OCI-LY7 (cell line): ENCODE data around the gene TNP2.

Source experiments
- EZH2phosphoT487 ChIP-seq: fragments of 200-600 bp; sonication (generic); IDR thresholded peaks from 2 replicates; pipeline ENCODE4 v1.6.1; 2018; ENCODE audit warnings: low read depth, borderline replicate concordance, mild to moderate bottlenecking, mixed run types, antibody characterized with exemption, low read length, moderate library complexity, mixed read lengths
- TF ChIP-seq, protein P1 (sequence below): fragments of 200-600 bp; sonication (generic); conservative IDR thresholded peaks from 2 replicates; pipeline ENCODE4 v1.5.1; 2014; ENCODE audit warnings: mild to moderate bottlenecking, antibody characterized with exemption, low read length, moderate library complexity, mixed read lengths

DNA sequence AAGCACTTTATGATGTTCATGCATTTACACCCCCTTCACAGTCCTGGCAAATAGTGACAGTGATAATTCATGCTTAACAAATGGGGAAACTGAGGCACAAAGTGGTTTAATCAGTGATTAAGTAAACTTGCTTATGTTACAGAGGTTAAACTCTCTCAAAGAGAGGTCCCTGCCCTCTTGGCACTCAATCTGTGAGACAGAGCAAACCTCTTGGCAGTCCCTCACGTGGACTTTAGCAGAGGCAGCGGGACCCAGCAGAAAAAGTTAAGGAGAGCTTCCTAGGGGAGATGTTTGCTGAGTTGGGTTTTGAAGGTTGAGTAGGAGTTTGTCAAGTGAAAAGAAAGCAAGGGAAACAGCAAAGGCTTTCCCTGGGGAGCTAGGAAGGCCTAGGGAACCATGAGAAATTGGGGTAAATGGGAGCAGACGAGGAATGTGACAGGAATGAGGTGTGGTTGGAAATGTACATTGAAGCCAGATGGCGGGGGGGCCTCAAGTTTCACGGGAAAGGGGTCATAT, 23.8 kb downstream of the TNP2 start:
- TF ChIP-seq, protein P1, sequence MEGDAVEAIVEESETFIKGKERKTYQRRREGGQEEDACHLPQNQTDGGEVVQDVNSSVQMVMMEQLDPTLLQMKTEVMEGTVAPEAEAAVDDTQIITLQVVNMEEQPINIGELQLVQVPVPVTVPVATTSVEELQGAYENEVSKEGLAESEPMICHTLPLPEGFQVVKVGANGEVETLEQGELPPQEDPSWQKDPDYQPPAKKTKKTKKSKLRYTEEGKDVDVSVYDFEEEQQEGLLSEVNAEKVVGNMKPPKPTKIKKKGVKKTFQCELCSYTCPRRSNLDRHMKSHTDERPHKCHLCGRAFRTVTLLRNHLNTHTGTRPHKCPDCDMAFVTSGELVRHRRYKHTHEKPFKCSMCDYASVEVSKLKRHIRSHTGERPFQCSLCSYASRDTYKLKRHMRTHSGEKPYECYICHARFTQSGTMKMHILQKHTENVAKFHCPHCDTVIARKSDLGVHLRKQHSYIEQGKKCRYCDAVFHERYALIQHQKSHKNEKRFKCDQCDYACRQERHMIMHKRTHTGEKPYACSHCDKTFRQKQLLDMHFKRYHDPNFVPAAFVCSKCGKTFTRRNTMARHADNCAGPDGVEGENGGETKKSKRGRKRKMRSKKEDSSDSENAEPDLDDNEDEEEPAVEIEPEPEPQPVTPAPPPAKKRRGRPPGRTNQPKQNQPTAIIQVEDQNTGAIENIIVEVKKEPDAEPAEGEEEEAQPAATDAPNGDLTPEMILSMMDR: no peak
- no peak for TF ChIP-seq EZH2phosphoT487
